AG10803 (cell line): ENCODE results near the gene VARS2.
"Not testable (repeated sequence)": the region's sequence is repeated elsewhere in the genome, so short reads cannot be mapped to it uniquely, and the experiment has no call there.

Experiments
- DNase-seq: peaks from one replicate; pipeline ENCODE4 v3.0.0; 2010; ENCODE audit warnings: low read depth
- H3K4me3 ChIP-seq: 2 replicates; pipeline ENCODE4 v1.5.1; 2011; ENCODE audit warnings: mild to moderate bottlenecking, low read length, control low read depth
- CTCF ChIP-seq: conservative IDR thresholded peaks from 2 replicates; pipeline ENCODE4 v1.5.1; 2011; ENCODE audit warnings: mild to moderate bottlenecking, low read length, control low read depth, inconsistent platforms

The VARS2 gene

DNA sequence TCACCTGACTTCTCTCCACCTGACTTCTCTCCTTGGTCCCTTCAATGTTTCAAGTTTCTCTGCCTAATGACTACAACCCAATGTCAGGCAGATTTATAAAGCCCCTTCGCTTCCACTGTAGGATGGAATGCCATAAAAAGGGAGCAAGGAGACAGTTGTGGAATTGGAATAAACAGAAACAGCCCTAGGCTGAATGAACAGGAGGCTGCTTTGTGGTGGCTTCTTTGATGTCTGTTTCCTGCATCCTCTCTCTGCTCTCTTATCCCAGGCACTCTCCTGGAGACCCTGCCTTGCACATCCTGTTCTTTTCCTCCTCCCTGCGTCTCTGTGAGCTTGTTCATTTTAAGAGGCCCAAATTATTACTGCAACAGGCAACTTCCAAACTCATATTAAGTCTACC, 43.7 kb downstream of the VARS2 start:
- no peak for TF ChIP-seq CTCF
- H3K4me3 ChIP-seq = no peak overlapping the region
- no peak for DNase-seq

GRCh38 chr6:30960907-30961673, 47.1 kb downstream of the VARS2 start:
- H3K4me3 ChIP-seq = no peak overlapping the region
- peak; percentile 64 for DNase-seq
- TF ChIP-seq CTCF = no peak

DNA sequence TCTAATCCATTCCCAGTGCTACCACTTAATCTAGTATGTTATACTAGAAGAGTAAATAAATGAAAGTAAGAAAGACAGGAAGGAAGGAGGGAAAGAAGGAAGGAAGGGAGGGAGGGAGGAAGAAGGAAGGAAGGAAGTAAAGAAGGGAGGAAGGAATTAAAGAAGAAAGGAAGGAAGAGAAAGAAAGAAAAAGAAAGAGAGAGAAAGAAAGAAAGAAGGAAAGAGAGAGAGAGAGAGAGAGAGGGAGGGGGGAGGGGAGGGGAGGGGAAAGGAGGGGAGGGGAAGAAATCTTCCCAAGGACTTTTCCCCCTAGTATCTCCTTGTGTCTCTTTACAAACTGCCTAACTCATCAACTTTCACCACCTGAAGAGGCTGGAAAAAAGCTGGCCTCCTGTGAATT, 48.7 kb downstream of the VARS2 start:
- TF ChIP-seq CTCF = no peak
- H3K4me3 ChIP-seq = no peak overlapping the region
- DNase-seq = no peak

- TF ChIP-seq CTCF = no peak
- H3K4me3 ChIP-seq = no peak overlapping the region
- no peak for DNase-seq
These were observed 49.6 kb downstream of the VARS2 start for GRCh38 chr6:30963641-30964040.

- no peak for DNase-seq
- no peak overlapping the region for H3K4me3 ChIP-seq
- no peak for TF ChIP-seq CTCF
These were observed 50.0 kb downstream of the VARS2 start for GRCh38 chr6:30964075-30964474.

DNA sequence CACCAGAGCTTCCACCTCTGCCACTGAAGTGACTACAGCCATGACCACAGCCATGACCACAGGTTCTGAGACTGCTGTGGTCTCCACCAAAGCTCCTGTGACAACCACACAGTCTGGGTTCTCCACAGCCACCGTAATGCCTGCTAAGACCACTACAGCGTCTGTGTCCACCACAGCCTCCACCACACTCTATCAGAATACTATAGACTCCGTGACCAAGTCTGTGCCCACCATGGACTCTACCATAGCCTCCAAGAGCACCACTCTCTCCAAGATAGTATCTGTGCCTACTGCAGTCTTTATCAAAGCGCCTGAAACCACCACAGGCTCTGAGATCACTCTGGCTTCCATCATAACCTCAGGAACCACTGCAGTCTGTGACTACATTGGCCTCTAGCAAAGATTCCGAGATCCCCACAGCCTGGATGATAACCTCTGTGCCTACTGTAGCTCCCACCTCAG, 51.1 kb downstream of the VARS2 start:
- H3K4me3 ChIP-seq = no peak overlapping the region
- no peak for DNase-seq
- no peak for TF ChIP-seq CTCF

GRCh38 chr6:30966154-30966553, 52.1 kb downstream of the VARS2 start:
- H3K4me3 ChIP-seq = no peak overlapping the region
- no peak for DNase-seq
- TF ChIP-seq CTCF = no peak

DNA sequence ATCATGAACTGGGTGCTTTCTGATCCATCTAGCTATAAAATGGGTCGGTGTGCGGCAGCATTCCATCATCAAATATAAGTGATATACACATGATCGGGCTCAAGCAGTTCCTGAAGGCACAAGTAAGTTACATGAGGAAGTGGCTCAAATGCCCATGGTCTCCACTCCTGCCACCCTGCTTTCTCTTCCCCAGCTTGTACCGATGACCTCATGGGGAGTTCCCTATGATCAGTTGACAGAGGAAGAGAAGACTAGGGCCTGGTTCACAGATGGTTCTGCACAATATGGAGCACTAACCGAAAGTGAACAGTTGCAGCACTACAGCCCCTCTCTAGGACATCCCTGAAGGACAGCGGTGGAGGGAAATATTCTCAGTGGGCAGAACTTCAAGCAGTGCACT, 55.1 kb downstream of the VARS2 start:
- not testable (repeated sequence) for DNase-seq, H3K4me3 ChIP-seq
